Endometrium (tissue), 2 donors: Measurements from ENCODE around the gene ITPRID2.
"Not testable (repeated sequence)": the region's sequence is repeated elsewhere in the genome, so short reads cannot be mapped to it uniquely, and the experiment has no call there.

ENCODE experiments used
- FAIRE-seq: peaks from 2 replicates; lab custom pipeline; 2012; peaks lifted over from hg19 to GRCh38; lab: Jason Lieb, UNC
- donor health status: control.
- donor health status: control.

ITPRID2 gene

DNA sequence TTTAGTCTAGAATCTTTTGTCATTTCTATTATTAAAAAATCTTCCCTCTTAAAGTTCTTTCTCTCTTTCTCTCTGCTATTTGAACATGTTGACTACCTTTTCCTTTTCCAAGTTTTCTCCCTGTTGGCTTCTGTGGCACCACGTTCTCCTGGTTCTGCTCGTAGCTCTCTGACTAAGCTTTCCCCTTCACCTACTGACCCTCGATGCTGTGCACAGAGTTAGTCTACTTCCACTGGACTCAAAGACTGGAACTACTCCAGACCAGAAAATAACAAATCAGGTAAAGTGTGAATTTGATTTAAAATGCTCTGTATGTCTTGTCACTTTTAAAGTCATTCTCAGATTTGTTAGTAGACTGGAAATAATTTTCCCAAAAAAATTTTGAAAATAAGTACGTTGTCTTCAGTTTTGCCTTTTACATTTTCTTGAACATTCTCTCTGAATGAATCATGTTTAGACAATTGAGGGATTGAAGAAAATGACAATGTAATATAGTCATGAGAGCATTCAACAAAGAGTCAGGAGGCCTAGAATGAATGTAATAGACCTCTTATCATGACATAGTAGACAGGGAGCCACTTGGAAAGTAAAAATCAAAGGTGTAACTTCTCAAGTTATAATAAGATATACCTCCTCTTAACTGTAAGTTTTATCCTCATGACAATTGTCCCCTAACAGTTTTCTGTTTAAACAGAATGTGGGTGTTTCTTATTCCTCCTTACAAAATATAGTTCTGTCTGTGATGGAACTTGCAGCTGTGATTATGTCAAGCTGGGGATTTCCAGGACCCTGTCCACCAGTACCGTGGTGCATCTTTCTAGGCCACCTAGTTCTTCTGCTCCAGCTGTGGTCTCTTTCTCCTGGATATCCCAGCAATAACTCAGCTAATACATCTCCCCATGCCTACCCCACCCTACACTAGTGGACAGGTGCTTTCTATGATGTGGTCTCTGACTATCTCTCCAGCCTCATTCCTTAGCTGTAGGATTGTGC lies 25.5 kb downstream of the ITPRID2 start:
- no peak for FAIRE-seq

DNA sequence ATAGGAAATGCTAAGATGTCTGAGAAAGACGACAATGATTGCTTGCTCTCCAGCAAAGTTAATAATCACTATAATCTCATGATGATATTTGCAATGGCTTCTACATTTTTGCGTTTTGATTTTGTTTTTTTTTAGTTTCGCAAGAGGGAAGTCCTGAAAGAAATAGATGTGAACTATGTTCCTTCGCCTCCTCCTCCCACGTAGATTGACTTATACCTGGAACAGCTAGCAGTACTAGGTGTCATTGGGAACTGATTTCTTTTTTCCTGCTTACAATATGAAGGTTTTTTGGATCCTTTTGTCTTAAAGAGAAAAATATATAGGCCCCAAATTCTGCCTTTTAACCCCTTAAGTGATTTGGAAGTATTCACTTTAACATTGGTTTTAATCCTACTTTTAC lies 26.7 kb downstream of the ITPRID2 start:
- FAIRE-seq = no peak

DNA sequence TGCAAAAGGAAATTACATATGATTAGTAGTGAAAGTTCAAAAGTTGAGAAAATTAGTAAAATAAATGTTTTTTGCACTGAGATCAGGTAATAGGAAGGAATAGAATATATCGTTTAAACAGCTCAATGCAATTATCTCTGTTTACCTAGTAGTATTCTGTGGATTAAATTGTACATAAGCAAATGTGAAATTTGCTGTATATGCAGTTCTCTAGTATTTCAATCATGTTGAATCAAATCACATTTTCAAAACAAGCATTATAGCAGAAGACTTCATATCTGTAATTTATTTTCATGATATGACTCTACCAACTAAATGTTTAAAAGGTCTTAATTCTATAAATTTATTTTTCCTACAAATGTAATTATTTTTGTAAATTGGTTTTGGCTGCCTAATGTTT lies 31.6 kb downstream of the ITPRID2 start:
- FAIRE-seq = no peak

DNA sequence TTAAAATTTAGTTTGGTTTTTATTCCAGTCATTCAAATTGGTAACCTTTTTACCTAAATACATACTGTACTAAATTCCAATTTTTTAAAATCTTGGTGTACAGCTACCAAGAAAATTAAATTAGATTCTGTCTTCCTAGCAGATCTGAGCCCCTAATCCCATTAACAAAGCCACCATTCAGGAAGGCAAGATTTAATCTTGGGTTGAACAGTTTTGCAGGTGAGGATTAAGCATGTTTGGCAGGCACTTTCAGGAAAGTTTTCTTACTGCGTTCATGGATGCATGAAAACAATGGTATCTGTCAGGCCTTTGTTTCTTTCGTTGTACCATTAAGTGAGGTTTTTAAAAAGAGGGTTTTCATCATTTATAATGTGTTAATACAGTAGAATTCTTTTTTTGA lies 32.8 kb downstream of the ITPRID2 start:
- FAIRE-seq = no peak

DNA sequence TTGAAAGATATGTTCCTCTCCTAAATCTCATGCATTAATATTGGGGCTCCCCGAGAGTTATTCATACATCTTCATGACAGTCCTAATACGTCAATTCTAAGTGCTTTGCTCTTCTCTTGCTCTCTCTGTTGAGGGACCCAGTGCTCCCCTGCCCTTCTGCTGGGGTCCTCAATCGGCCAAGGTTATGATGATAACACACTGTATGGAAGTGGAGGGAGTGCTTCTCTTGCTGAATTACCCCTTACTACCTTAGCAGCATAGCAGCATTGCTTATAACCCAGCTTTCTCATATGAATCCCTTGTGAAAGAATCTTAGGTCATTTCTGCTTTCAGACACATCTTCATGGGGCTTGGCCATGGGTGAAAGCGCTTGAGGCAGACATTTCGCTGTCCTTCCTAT lies 43.2 kb downstream of the ITPRID2 start:
- FAIRE-seq = no peak

DNA sequence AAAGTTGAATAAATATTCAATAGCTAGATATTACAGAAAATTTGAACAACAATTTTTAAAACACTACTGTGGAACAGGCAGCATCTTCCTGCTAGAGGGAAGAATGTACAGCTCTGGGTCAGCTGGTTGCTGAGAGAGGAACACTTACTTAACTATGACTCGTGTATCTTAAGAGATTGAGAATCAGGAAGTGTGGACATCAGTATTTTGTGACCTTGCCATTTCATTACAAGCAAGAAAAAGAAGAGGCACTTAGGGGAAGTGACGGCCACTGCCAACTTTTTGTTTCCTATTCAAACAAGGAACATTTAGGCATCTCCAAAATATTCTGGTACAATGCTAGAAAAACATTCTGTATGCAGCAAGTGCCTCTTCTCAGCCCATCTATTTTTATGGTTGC lies 45.9 kb downstream of the ITPRID2 start:
- no peak for FAIRE-seq

DNA sequence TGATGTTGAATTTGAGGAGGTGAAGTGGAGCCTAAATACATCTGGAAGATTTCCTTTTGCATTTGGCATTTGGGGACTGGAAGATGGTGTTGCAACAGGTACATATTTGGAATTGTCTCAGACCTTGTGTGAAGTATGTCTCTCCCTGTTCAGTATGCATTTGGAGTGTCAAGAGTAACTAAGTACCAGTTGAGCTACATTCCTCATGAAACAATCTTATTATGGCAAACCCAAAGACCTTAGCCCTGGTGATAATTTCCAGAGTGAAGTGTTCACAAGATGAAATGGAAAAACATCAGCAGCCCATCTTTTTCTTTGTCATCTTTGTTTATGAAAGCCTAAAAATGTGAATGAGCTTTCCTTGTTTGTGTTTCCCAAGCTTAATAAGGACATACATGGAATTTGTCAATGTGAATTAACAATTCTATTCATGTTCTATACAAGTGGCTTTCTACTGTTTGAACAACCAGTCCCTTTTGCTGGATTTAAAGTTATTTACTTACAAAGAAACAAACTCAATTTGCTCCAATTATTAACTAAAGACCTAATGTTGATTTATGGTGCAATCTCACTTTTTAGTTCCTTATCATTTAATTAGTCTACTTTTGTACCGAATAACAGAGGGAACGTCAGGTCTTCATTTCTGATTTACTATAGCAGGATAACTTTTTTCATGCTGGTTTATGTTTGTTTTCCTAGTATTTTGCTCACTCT lies 52.0 kb downstream of the ITPRID2 start:
- FAIRE-seq = no peak

DNA sequence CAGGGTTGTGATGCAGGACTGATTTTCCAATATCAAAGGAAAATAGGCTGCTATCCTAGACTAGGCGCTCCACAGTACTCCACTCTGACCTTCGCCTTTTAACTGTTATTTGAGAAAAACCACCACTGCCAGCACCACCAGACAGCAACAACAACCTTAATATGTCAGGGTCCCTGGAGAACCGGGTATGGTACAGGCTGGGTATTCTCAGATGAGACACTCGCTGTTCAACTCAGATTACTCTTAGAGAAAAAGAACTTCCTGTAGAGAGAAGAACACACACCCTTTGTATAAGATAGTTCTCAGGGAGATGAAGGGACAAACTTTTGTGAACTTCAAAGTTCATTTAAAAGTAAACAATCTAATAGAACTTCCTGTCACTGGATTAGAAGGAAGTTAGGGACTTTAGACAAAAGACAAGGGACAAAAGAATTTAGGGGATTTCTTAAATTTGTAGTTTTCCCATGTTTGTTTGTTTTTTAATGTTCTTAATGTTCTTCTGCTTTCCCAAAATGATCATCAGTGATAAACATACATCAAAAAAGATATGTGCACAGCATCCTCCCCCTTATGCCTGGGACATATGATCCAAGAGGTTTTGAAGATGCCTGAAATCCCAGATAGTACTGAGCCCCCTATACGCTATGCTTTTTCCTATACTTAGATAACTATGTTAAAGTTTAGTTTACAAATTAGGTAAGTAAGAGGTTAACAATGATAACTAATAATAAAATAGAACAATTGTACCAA lies 52.8 kb downstream of the ITPRID2 start:
- no peak for FAIRE-seq

DNA sequence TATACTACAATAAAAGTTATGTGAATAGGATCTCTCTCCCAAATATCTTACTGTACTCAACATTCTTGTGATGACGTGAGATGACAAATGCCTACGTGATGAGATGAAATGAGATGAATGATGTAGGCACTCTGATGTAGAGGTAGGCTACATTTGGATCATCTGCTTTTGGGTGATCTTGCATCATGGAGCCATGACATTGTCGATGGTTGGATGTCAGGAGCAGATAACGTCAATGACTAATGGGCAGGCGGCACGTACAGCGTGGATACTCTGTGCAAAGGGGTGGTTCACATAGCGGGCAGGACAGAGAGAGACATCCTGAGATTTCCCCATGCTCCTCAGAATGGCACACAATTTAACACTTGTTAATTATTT lies 53.4 kb downstream of the ITPRID2 start:
- FAIRE-seq = no peak

DNA sequence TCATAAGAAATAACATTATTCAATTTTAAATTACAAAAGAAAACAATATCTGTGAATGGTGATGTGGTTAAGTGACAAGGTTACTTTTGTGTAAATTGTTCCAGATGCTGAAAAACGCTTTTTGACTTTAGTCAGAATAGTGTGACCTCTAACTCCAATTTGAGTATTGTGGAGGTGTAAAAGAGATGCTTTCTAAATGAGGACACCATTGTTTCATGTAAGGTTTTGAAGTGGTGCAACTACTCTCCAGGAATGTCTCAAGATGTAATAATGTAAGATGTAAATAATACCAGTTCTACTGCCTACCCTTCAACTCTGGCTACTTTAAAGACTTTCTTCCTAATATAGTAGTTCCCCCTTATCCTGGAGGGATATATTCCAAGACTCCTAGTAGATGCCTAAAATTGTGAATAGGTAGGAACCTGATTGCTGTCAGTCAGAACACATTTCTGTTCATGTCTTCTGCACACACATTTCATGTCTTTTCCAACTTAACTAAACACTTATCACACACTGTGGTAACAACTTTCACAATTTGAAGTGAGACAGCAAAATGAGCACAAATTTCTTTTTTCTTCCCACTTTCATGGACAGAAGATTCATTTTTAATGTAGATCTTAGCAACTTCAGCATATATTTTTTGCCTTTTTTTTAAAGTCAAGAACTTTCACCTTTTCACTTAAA lies 55.1 kb downstream of the ITPRID2 start:
- no peak for FAIRE-seq

DNA sequence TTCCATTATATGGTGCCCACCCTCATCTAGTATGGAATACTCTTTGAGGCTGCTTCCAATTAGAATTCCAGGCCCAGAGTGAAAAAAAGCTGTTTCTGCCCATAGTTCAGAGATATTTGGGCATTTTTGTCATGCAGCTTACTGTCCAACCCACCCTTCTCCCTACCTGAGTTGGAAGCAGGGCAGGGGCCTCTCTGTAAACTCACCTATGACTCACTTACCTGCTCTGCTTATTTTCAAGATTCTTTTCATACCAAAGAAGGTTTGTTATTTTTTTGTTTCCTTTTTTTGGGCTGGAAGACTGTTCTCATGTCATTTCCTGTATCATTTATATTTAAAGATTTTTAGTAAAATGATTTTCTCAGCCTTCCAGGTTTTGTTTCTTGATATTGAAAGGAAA lies 55.7 kb downstream of the ITPRID2 start:
- no peak for FAIRE-seq

DNA sequence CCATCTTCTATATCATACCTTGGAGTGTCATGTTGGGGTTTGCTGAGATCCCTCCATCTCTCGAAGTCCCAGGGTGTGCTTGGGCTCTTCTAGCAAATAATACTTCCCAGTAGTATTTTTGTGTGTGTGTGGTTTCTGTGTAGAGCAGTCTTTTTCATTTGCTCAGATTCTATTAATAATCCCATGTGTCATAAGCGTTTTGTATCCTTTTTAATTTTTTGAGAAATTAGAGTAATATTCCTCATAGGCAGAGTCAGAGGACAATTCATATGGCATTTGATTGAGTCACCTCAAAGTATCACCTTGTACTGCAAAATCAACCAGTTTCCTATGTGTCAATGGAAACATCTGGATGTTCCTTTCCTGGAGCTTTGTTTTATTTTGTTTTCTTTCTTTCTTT lies 56.7 kb downstream of the ITPRID2 start:
- FAIRE-seq = no peak

DNA sequence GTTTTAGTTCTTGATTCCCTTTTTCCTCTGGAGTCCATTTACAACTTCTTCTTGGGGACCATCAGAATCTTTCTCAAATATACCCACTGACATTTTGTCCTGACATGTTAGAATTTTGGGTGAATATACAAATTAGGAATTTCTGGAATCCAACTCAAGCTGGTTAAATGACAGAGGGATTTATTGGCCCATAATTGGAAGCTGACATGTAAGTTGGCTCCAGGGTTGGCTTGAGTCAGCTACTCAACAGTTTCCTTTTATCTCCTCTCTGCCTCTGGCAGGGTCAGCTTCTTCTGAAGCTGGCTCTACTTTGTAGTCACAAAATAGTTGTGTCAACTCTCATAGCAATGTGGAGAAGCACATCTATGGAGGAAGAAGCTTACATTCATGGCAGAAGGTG lies 57.5 kb downstream of the ITPRID2 start:
- no peak for FAIRE-seq

DNA sequence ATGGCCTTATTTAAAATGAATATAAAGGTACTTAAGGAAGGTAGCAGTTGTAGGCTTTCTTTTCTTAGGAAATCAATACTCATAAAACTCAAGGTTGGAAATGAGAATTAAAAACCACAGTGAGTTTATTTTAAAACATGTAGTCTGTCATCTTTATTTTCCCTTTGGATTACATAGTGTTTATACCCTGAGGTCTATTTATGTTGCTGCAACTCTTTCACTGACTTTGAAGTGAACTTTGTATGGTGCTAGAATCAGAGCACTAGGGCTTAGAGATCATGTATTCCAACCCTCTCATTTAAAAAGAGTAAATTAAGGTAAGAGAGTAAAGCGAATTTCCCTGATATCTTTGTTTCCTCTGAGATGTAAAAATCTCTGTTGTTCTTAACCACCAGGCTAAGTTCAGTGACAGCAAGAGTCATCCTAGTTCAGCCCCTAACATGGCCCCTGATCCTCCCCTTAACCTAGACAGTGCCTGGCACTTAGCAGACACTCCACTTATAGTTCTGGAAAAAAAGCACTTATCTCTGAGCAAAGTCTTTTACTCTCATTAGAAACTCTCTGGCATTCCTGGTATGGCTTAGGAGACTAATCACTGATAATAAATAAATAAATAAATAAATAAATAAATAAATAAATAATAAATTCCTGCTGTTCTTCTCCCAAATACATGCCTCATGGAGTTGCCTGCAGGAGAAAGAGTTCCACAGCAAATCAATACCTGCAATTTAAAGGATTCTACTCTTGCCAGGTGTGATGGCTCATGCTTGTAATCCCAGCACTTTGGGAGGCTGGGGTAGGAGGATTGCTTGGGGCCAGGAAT lies 61.1 kb downstream of the ITPRID2 start:
- no peak for FAIRE-seq

DNA sequence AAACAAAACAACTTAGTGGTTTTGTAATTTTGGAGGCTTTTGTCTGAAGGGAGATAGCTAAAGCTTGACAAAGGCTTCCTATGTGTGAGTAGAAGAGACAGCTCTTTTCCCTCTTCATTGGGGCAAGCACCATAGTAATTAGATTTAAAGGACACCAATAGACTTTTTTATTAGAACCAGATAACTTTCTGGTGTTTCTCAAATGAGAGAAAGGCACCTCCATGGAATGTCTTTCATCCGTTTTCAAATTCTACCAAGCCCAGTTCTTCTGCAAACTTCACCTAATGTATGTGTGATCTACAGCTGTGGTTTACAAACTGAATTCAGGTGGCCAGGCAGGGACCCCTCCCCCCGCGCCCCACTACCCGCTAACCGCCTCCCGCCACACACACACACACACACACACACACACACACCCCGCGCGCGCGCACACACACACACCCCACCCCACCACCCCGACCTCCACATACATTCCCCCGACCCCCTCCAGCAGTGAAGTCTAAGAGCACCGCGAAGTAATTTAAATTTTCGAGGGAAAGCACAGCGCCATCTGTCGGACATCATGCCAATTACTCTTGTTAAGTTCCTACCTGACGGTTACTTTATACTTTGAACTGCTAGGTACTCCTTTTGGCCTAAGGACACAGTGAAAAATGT lies 62.5 kb downstream of the ITPRID2 start:
- no peak for FAIRE-seq

DNA sequence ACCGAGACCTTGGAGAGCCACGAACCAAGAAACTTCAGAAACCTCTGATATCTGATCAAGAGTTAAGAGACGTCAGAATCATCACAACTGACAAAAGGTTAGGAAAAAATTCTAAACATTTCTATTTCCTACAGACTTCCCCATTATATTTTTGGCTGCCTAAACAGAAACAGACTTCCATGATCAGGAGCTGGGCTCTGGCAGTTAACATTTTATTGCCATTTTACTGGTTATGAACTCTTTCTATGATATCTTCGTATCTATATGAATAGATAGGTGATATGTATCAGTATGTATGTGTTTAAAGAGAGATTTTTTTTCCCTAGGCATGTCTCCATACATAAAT lies 63.0 kb downstream of the ITPRID2 start:
- FAIRE-seq = no peak

DNA sequence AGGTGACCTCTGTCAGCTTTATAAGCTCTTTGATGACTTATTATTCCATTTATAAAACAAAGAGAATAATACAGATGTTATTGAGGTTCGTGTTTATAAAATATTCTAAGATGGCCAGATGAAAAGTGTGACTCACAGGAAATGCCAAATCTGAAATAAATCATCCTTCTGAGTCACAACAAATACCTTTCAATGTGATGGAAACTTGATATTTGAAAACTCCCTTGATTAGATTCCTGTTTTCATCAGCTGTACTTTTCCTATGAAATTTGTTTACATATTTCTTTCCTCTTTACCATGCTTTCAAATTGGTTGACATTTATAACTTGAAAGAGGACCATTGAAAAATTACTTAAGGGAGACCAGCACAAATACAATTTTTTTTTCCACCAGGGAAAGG lies 63.5 kb downstream of the ITPRID2 start:
- no peak for FAIRE-seq

DNA sequence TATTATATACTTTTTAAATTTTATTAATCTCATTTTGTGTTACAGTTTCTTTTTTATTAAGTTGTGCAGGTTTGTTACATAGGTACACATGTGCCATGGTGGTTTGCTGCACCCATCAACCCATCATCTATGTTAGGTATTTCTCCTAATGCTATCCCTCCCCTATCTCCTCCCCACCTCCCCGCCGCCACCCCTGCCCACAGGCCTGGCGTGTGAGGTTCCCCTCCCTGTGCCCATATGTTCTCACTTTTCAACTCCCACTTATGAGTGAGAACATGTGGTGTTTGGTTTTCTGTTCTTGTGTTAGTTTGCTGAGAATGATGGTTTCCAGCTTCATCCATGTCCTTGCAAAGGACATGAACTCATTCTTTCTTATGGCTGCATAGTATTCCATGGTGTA lies 64.3 kb downstream of the ITPRID2 start:
- FAIRE-seq = not testable (repeated sequence)

DNA sequence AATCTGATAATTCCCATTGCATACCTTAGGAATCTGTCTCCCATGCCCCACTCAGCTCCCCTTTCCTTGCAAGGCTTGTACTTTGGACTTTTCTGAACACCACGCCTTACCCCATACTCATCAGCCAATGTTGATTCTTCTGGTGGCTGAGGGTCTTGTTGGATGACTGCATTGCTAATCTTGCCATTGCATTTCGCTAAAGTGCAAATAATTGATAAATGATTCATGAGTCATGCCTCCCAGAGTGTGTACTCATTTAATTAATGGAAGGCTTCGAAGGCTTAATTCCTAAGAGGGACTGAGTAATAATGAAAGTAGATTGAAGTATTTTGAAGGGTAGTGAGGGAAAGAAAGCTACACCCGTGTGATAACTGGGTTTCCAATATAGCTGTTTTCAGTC lies 66.1 kb downstream of the ITPRID2 start:
- FAIRE-seq = no peak

DNA sequence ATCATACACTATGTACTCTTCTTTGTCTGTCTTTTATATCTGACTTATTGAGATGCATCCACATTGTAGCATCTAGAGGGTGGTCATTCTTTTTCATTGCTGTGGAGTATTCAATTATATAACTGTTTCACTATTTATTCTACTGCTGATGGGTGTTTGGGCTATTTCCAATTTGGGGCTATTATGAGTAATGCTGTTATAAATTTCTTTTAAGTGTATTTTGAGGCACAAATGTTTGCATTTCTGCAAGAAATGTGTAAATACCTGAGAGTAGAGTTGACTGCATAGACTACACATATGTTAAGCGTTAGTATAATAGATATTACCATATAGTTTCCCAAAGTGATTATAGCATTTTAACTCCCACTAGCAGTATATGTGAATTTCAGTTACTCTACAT lies 67.2 kb downstream of the ITPRID2 start:
- FAIRE-seq = no peak

DNA sequence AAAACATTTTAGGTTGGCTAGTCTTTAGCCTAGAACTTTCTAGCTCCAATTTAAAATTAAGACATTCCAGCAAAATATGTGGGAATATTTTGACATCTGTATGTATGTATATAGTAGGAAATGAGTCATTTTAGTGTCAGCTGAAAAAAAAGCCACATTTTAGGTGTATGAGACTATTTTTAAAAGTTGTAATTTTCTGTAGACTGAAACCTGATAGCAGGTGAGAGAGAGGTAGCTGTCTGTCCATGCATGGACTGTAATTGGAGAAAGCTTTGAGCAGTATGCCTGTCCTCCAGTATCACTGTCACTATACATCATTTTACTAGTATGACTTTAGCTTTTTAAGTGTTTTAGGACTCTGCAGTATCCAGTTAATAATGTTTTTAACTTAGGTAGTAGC lies 68.0 kb downstream of the ITPRID2 start:
- FAIRE-seq = no peak
